OCI-LY7 (cell line): ENCODE data around the gene MICALL2.

Experiments
- CTCF ChIP-seq: fragments of 200-600 bp; sonication (generic); conservative IDR thresholded peaks from 2 replicates; pipeline ENCODE4 v1.5.1; 2014; ENCODE audit warnings: mild to moderate bottlenecking, antibody characterized with exemption, low read length, moderate library complexity, mixed read lengths
- EZH2phosphoT487 ChIP-seq: fragments of 200-600 bp; sonication (generic); IDR thresholded peaks from 2 replicates; pipeline ENCODE4 v1.6.1; 2018; ENCODE audit warnings: low read depth, borderline replicate concordance, mild to moderate bottlenecking, mixed run types, antibody characterized with exemption, low read length, moderate library complexity, mixed read lengths

- TF ChIP-seq CTCF (no peak), EZH2phosphoT487 (no peak)
Observed at GRCh38 chr7:1489336-1489735, 30.1 kb upstream of the MICALL2 start.
